Hepatocyte (in vitro differentiated cells): ENCODE results near the gene GALNTL6.

Source experiments
- CTCF ChIP-seq: fragments of 200-600 bp; sonication (generic); IDR thresholded peaks from 2 replicates; pipeline ENCODE4 v1.5.1; 2016; ENCODE audit warnings: antibody characterized with exemption, mild to moderate bottlenecking; ENCODE audit not compliant: poor library complexity
- EZH2 ChIP-seq: fragments of 200-600 bp; sonication (generic); IDR thresholded peaks from 2 replicates; pipeline ENCODE4 v1.6.1; 2016; ENCODE audit warnings: antibody characterized with exemption, mild to moderate bottlenecking, borderline replicate concordance

GRCh38 chr4:173057442-173057841 lies 1244.2 kb downstream of the GALNTL6 start:
- no peak for TF ChIP-seq EZH2
- TF ChIP-seq CTCF = no peak
